Middle frontal gyrus (tissue), 1 donor: Measurements from ENCODE around the gene CCDC70.
"Not testable (repeated sequence)": the region's sequence is repeated elsewhere in the genome, so short reads cannot be mapped to it uniquely, and the experiment has no call there.

Experiments used
- DNase-seq: peaks from one replicate; pipeline ENCODE4 v3.0.0-alpha.2; 2015; ENCODE audit warnings: low spot score; ENCODE audit errors: extremely low spot score

CCDC70 gene

GRCh38 chr13:51906581-51906980, 44.8 kb downstream of the CCDC70 start:
- DNase-seq, result no peak

GRCh38 chr13:51907040-51907732, 45.4 kb downstream of the CCDC70 start:
- no peak for DNase-seq

- not testable (repeated sequence) for DNase-seq
Measured at GRCh38 chr13:51909265-51909664, 47.5 kb downstream of the CCDC70 start.

- no peak for DNase-seq
Measured at GRCh38 chr13:51910508-51910907, 48.7 kb downstream of the CCDC70 start.

- peak; percentile 31 for DNase-seq
Measured at GRCh38 chr13:51912091-51912490, 50.3 kb downstream of the CCDC70 start.

- no peak for DNase-seq
Measured at GRCh38 chr13:51912511-51913225, 50.9 kb downstream of the CCDC70 start.

GRCh38 chr13:51913421-51914136, 51.8 kb downstream of the CCDC70 start:
- no peak for DNase-seq

- DNase-seq, result no peak
Measured at GRCh38 chr13:51914137-51914493, 52.3 kb downstream of the CCDC70 start.
